Jurkat, Clone E6-1 (cell line): ENCODE data around the gene NAV3. TPM values are rescaled to one million over a fixed set of nuclear protein-coding genes. Genes with fewer than 3 reads are reported as not detected.

Experiments
- DNase-seq: peaks from one replicate; pipeline ENCODE4 v3.0.0-alpha.2; 2011; ENCODE audit warnings: low read depth, low spot score
- H3K4me3 ChIP-seq: 2 replicates; pipeline ENCODE4 v1.5.1; 2011; ENCODE audit warnings: mild to moderate bottlenecking, low read length, control low read depth, moderate library complexity
- polyA plus RNA-seq: library from polyadenylated mRNA; unstranded; fragments of >200 nt; gene quantifications from one replicate; pipeline ENCODE4 v1.2.1, GENCODE V29; 2012; ENCODE audit warnings: missing spikeins; ENCODE audit not compliant: insufficient read length, insufficient read depth

The NAV3 gene, protein sequence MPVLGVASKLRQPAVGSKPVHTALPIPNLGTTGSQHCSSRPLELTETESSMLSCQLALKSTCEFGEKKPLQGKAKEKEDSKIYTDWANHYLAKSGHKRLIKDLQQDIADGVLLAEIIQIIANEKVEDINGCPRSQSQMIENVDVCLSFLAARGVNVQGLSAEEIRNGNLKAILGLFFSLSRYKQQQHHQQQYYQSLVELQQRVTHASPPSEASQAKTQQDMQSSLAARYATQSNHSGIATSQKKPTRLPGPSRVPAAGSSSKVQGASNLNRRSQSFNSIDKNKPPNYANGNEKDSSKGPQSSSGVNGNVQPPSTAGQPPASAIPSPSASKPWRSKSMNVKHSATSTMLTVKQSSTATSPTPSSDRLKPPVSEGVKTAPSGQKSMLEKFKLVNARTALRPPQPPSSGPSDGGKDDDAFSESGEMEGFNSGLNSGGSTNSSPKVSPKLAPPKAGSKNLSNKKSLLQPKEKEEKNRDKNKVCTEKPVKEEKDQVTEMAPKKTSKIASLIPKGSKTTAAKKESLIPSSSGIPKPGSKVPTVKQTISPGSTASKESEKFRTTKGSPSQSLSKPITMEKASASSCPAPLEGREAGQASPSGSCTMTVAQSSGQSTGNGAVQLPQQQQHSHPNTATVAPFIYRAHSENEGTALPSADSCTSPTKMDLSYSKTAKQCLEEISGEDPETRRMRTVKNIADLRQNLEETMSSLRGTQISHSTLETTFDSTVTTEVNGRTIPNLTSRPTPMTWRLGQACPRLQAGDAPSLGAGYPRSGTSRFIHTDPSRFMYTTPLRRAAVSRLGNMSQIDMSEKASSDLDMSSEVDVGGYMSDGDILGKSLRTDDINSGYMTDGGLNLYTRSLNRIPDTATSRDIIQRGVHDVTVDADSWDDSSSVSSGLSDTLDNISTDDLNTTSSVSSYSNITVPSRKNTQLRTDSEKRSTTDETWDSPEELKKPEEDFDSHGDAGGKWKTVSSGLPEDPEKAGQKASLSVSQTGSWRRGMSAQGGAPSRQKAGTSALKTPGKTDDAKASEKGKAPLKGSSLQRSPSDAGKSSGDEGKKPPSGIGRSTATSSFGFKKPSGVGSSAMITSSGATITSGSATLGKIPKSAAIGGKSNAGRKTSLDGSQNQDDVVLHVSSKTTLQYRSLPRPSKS (N-terminal part only)
- not detected for polyA plus RNA-seq

DNA sequence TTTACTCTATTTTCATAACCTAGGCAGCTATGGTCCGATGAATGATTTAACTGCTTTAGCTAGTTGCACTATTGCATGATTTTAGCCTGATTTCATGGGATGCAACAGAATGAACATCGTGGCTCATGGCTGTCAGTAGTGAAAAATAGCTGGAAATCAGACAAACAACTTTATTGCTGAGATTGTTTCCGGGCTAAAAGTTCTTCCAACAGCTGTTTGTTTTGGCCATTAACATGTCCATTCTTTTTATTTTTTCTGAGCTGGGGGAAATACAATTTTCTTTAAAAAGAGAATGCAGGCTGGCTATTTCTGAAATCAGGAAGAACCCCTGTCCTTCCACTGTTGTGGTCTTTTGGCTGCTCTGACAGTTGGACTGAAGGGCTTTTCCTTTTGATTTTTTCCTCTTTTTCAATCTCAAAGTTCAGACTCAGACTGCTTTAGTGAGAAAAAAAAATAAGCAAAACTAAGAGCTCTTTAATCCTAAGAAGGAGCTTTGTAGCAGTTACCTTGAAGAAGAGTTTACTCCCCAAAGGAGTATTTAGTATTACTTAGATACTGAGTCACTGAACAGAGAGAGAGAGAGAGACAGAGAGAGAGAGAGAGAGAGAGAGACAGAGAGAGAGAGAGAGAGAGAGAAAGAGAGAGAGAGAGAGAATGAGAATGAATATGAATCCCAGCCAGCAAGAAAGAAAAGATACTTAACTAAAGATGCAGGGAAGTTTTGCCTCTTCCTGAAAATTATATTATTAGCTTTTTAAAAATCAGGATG, at the start of gene NAV3:
NAV3 (plus strand) TSS at position 312 of the 769 bp plus-strand sequence. CDS start 568 bp downstream, outside the sequence.
- H3K4me3 ChIP-seq: no peak within 1 kb of the TSS
- no peak for DNase-seq

DNA sequence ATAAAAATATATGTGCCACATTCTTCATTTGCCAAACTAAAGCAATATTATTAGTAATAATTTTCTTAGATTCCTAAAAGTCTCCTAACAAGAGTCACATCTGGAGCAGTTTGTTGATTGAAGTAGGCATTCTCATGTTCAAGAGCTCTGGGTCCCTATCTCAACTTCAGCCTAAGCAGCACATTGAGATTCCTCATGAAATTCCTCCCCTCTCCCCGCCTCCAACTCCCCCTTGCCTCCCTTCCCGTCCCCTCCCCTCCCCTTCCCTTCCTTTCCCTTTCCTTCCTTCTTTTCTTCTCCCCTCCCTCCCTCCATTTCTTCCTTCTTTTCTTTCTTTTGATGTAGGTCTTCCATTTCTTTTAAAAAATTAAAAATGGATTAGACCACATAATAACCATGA, 48.7 kb upstream of the NAV3 start:
- no peak overlapping the region for H3K4me3 ChIP-seq
- no peak for DNase-seq

DNA sequence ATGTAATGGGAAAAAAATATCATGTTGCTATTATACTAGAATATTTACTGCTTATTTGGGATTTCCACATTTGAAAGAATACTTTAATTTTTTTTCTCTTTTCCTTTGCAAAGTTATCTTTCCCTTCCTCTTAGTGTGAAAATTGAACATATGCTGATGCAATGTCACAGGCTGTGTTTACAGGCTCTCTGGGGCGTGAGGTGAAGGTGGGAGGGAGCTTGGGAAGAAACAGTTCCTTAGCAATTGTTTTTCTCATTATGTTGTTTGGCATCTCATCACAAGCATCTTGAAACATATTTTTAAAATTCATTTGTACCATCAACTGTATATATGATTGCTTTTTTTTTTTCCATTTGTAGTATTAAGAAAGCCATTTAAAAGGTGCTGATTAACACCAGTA, 47.9 kb upstream of the NAV3 start:
- no peak overlapping the region for H3K4me3 ChIP-seq
- no peak for DNase-seq

DNA sequence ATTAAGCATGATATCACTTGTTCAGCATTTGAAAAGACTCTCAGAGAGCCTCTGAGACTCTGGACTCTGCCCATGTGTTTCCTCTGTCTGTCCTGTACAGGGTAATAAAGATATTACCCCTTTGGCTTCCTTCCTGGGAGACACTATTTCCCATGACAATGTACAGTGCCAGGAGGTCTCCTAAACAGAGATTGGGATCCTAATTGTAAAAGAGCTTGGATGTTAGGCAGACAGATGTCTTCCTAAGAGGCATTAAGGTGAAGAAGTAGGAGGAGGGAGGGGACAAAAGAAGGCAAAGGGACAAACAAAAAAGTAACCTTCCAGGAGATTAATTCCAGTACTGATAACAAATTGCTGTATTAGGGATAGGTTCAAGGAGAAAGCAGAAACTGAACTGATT, 45.5 kb upstream of the NAV3 start:
- no peak overlapping the region for H3K4me3 ChIP-seq
- no peak for DNase-seq

DNA sequence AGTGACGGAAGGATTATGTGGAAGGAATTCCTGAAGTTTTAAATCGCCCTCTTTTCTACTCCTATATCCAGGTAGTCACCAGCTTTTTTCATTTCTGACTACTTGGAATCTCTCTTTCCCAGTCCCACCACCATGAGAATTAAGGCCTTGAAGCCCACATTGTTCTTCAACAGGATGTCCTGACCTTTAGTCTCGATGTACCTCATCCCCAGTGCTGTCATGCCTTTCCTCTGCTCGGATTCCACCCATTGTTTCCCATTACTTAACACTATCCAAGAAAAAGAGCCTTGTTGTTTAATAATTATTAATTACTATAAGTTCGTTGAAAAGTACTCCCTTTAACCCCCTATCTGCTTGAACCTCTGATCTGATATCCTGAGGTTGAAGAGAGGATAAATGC, 44.0 kb upstream of the NAV3 start:
- H3K4me3 ChIP-seq: no peak overlapping the region
- DNase-seq: no peak

DNA sequence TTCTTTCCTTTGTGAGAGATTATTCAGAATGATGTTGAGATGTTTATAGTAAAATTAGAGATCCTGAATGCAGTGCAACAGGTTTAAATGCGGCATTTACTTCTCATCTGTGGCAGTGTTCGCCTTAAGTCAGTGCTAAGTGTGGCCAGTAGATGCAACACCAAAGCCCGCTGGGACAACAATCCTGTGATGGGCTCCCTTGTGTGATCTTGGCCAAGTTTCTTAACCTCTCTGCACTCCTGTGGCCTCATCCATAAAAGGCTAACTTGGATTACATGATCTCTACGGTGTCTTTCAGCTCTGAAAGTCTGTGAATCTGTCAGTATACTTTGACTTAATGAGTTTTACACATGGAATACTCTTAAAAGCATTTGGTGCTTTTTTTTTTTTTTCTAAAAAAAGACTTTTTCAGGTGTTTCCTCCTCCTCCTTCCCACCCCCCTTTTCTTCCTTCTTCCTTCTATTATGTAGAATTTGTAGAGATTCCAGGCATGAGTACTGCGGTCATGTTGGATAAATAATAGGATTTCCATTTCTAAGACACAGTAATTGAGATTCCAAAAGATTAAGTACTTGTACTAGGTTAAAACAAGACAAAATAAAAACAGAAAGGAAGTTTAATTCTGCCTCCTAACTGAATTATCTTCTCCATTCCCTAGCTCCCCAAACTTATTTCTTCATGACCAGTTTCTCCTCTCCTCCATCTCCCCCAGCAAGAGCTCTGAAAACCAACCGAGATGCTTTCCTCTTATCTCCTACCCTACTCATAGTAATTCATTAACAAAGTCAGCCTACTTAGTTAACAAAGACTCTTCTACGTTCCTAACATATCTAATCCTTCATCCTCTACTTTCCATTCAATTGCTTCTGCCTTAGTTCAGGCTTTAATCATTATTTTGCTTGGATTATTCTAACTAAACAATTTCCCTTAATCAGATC, 42.2 kb upstream of the NAV3 start:
- no peak overlapping the region for H3K4me3 ChIP-seq
- DNase-seq: no peak

DNA sequence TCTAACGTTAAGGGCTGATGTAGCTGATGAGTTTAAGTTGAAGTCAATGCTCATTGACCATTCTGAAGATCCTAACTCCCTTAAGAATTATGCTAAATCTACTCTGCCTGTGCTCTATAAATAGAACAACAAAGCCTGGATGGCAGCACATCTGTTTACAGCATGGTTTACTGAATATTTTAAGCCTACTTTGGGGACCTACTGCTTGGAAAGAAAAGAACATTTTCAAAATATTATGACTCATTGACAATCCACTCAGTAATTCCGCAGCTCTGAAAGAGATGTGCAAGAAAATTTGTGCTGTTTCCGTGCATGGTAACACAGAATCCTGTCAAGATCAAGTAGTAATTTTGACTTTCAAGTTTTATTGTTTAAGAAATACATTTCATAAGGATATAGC, 35.0 kb upstream of the NAV3 start:
- DNase-seq: no peak
- no peak overlapping the region for H3K4me3 ChIP-seq

DNA sequence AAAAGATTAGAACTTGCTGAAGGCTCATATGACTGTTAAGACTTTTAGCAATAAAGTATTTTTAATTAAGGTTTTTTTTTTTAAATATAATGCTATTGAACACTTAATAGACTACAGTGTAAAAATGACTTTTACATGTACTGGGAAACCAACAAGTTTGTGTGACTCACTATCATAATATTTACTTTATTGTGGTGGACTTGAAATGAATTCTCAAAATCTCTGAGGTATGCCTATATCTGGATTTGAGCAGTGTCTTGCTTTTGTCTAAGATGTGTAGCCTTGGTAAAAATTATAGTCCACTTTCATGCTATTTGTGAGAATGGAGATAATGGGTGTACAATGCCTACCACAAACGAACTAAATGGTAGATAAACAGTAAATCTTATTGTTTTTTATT, 33.9 kb upstream of the NAV3 start:
- no peak overlapping the region for H3K4me3 ChIP-seq
- DNase-seq: no peak

DNA sequence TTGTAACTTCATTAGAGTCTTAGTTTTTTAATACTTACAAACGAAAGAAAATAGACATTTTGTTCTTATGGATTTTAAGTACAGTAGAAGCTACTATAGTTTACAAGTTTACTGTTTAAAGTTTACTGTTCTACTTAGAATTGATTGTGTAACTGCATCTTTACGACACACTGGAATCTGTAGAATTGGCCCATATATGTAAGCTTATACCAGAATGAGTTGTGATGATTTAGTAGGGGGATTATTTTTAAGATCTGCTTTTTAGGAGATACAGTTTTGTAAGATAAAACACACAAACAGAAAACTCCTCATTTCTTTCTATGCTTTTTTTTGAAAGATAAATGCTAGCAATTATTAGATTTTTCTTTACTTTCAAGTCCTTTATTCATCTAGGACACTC, 30.2 kb upstream of the NAV3 start:
- DNase-seq: no peak
- no peak overlapping the region for H3K4me3 ChIP-seq

DNA sequence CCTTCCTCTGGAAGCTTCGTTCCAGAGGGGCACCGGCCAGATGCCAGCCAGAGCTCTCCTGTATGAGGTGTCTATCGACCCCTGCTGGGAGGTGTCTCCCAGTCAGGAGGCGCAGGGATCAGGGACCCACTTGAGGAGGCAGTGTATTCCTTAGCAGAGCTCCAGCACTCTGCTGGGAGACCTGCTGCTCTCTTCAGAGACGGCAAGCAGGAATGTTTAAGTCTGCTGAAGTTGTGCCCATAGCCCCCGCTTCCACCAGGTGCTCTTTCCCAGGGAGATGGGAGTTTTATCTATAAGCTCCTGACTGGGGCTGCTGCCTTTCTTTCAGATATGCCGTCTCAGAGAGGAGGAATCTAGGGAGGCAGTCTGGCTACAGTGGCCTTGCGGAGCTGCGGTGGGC, 22.2 kb upstream of the NAV3 start:
- no peak for DNase-seq
- no peak overlapping the region for H3K4me3 ChIP-seq

DNA sequence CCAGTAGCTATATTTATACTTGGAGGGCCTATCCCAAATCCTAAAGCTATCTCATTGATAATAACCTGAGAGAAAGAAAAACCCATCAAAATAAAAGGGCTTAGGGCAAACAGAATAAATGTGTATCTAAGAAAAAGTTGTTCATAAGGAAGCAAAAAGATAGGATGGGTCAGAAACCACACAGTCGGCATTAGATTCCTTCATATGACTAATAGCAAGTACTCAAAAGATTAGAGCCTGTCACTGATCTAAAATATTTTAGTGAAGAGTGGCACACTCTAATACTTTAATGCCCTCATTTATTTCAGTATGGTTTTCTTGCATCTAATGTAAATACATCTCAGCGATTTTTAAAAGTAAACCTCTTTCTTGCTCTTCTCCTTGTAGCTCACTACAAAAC, 17.1 kb upstream of the NAV3 start:
- DNase-seq: no peak

DNA sequence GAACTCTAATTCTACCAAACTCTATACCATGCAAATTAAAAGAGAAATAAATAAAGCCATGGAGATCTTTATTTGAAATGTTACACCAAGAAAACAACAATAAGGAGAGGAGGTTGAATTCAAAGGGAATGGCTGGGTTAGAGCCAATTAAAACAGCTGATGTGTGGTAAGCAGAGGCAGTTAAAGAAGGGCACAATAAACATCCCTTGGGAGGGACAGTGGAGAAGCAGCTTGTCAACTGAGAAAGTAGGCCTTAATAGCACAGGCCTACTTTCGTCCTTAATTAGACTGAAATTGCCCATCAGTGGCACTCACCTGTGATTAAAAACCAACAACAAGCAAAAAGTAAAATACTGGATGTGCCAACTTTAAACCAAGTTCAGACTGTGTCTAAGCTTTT, 16.3 kb upstream of the NAV3 start:
- DNase-seq: no peak
- H3K4me3 ChIP-seq: no peak overlapping the region

More for the DNA sequence above, 17.1 kb upstream of the NAV3 start:
- no peak overlapping the region for H3K4me3 ChIP-seq

DNA sequence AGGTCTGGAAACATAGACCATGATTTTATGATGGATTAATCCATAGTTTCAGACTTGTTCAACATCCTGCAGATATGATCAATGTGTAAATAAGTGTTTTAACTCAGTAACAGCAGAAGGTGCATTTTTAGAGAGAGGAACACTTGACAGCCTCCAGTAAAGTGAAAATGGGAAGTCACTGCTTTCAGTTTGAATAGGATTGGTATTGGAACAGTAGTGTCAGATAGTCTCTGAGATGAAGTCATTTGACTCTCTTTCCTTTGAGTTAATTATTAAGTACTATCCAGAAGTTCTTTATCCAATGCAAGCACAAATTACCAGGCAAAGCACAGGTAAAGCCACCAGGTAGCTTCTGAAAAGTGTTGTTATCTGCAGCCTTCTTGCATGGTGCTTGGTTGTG, 14.5 kb upstream of the NAV3 start:
- no peak overlapping the region for H3K4me3 ChIP-seq
- DNase-seq: no peak

DNA sequence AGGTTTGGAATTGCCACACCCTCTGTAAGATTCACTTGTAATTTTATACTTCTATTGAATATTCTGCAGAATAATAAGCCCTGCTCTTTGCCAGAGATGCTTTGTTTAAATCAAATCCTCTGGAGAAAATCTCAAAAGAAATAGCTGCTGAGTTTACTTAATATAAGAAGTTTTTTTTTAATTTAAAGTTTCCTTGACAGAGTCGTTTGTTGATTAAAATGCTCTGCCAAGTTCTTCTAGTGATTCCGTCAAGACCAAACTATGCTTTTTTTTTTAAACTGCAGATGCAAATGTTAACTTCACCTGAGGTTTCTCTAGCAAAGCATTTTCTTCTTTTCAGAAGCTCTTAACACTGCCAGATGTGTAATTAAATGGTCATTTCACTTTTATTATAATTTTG, 13.4 kb upstream of the NAV3 start:
- no peak for DNase-seq

DNA sequence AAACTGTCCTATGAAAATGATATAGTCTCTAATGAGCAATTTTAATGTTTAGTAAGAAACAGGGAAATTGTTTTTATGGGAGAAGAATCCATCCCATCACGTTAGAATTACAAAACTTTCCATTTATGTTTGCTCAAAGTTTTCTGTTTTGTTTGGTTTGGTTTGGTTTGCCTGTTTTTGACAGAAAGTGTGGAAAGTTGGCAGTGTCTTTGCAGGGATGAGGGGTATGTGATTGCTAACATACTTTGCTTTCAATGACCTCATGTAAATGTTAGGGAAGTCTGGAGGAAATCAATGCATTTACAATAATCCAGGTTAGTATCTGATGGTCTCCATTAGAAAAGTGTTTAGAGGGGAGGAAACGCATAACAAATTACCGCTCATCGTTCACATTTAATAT, 12.3 kb upstream of the NAV3 start:
- H3K4me3 ChIP-seq: no peak overlapping the region
- no peak for DNase-seq

More for the DNA sequence above, 13.4 kb upstream of the NAV3 start:
- H3K4me3 ChIP-seq: no peak overlapping the region

DNA sequence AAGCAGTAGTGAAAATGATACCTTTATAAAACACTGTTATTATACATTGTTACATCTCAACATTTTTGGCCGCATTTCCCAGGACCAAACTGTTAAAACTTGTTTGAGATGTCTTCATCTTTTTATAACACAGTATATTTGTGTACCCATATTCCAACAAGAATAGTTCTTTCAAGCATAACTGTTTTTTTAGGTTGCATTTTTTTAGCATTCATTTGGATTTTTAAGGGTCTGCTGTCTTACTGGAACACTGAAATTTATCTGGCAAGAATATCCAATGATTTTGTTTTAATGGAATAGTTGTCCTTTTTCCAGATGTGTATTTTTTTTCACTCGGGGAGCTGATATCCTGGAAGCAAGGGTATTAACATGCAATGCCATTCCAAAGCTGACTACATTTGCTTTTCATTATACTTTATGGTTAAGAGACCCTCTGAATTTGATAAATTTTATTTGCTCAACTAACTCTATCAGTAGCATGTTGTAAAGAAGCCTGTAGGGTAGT, 8.9 kb upstream of the NAV3 start:
- no peak overlapping the region for H3K4me3 ChIP-seq
- no peak for DNase-seq

DNA sequence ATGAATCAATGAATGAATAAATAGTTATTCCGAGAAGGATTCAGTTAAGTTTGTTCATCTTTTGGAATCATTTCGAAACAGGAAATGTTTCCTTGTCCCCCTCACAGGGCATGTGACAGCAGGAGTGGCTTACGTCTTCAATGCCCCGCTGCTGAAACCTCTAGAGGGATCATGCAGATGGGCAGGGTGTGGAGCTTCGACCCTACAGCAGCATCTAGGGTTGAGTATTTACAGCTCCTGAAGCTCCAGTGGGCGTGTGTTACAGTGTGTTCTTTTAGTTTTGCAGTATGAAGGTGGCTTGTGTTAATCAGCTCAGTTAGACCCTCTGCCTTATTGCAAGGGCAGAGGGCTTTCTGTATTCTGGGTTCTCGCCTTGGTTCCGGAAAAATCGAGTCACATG, 2.6 kb downstream of the NAV3 start:
- no peak overlapping the region for H3K4me3 ChIP-seq
- no peak for DNase-seq

DNA sequence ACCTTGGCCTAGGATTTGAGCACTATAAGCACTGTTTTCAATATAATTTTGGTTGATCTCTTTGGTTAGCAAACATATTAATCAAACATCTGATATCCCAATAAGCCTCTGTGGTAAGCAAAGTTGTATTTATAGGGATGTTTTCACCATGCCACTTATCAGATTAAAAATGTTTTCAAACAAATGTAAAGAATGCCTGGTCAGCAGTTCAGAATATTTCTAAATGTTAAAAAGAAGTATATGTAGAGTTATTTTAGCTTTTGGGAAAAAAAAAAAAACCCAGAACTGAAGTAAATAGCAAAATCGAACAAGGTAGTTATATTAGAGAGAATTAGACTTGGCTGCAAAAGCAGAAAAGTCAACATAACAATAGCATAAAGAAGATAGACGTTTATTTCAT, 3.9 kb downstream of the NAV3 start:
- no peak overlapping the region for H3K4me3 ChIP-seq
- DNase-seq: no peak
